ELR (cell line): Measurements from ENCODE around the gene SPRY2.

Experiments used
- DNase-seq: peaks from one replicate; pipeline ENCODE4 v3.0.0-alpha.2; 2015; ENCODE audit warnings: low read depth

SPRY2 gene

DNA sequence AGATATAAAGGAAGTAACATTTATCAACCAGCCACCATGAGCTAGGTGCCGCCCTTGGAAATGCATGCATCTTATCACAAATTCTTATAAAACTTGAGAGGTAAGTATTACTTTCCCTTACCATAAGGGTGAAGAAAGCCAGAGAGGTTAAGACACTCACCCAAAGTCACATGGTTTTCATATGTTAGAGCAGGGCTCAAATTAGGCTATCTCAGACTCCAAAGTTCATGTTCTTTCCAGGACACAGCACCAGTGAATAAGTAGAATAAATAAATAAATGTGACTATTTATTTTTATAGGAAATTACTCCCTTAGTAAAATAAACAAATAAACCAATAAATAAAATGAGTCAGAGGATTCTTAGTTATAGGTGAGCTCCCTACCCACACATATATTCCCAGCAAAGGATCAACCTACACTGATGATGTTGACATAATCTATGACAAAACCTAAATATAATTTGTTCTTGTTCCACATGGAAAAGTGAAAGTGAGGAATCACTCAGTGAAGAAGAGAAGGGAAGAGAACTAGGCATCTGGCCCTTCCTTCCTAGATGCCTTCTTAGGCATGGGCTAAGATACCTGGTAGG lies 27.2 kb downstream of the SPRY2 start:
- no peak for DNase-seq

DNA sequence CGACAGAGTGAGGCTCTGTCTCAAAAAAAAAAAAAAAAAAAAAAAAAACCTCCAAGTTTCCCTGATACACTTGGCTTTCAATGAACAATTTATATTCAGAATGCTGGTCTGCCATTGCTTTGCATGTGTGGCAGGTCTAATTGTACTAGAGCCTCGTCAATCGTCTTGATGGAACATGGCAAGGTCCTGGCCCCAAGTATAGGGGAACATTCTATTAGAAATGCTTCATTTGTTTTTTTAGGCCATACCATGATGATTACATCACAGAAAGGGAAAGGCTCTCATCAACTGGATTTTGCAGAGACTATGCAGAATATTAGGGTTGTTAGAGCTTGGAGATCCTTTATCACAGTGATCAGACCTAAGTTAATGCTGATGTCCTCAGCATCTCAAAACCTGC lies 28.0 kb downstream of the SPRY2 start:
- DNase-seq, result no peak

DNA sequence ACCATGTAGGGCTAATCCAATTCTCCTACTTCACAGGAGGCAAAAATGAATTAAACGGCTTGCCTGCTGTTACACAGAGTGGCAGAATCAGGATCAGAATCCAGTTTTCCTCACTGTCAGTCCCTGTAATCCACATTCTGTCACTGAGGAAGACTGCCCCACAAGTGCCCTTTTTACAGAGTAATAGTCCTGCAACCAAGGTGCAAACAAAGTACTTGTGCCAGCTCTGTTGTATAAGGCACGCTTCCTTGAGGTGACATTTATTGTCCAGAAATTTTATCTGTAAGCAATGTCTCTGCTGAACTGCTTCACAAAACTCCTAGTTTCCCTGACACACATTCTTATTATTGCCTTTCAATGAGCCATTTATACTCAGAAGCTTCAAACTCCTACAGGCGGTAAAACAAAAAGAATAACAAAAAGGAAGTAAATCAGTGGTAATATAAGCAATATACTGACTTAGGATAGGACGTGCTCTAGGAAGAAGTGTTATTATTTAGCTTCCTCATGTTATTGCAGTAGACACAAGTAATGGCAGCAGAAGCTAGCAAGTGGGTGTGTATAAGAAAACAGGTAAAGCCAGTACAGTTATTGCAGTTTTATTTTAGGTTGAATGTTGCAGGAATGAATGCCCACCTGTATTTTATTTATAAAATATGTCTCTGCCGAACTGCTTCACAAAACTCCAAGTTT lies 28.8 kb downstream of the SPRY2 start:
- no peak for DNase-seq

DNA sequence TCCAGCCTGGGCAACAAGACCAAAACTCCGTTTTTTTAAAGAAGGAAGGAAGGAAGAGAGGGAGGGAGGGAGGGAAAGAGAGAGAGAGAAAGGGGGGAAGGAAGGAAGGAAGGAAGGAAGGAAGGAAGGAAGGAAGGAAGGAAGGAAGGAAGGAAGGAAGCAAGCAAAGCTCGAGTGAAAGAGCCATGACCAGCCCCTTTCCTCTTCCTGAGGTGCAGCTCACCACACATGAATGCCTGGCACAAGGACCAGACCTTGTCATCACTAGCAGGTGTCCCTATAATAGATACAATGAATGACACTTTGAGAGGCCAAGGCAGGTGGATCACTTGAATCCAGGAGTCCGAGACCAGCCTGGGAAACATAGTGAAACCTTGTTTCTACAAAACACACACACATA lies 31.0 kb downstream of the SPRY2 start:
- DNase-seq, result no peak

DNA sequence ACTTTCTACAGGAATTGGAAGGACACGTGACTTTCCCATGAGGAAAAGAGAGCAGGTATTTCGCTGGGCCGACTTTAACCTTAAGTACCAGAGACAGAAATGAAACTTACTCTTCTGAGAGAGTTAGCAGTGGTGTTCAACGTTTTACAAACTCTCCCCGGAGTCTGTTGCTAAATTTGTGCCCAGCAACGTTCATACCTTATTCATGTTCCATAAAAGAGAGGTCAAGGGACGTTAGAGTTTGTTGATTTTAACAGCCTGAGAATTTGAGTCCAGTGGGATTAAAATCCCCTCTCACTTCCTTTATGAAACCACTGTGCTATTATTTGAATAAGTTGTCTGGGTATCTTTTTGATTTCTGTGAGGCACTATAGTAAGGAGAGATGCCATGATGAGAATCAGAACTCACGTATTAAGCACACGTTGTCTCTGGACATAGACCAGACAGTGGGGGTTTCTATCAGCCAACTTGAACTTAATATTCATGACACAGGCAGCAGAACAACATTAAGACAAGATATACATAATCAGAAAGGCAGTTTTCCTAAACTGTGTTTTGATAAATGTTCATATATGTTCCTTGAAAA lies 33.4 kb downstream of the SPRY2 start:
- DNase-seq, result no peak

DNA sequence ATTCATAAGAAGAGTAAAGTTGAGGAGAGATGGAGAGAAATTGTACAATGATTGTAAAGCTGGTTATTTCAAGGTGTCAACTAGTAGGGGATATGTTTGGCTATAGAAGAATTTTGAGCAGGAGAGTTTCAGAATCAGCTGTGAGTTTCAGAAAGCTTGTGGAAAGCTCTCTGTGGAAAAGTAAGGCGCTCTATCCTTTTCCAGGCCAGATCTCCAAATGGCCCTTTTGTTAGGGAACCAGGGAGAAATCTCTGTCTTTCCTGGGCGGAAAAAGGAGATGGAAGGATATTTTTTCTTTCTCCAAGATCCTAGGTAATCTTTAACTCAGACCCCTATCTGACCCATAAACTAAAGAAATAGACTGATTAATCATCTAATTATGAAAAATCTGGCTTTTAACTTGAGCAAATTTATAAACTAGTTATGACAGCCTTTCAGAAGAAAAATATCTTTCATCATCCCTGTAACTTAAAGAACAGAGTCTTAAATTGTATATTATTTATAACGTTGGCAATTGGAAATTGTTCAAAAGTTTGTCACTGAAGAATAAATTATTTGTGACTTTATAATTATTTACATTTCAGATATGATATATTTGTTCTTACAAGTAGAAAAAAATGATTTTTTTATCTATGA lies 34.5 kb downstream of the SPRY2 start:
- DNase-seq, result no peak

DNA sequence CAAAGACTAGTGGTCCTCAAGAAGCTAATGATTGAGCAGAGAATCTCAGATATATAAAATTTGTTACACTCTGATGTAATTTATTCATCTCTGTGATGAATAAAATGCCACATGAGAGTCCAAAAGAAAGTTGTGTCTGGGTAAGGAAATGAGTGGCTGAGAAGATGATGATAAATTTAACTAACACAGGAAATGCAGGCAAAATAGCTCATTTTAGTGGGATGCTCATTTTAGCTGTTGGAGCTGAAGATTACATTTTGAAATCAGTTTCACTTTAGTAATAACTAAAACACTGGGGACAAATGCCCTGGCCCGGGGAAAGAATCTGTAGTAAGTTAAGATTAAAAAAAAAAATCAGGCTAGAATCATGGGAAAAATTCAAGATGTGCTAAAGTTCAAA lies 35.2 kb downstream of the SPRY2 start:
- DNase-seq, result no peak

DNA sequence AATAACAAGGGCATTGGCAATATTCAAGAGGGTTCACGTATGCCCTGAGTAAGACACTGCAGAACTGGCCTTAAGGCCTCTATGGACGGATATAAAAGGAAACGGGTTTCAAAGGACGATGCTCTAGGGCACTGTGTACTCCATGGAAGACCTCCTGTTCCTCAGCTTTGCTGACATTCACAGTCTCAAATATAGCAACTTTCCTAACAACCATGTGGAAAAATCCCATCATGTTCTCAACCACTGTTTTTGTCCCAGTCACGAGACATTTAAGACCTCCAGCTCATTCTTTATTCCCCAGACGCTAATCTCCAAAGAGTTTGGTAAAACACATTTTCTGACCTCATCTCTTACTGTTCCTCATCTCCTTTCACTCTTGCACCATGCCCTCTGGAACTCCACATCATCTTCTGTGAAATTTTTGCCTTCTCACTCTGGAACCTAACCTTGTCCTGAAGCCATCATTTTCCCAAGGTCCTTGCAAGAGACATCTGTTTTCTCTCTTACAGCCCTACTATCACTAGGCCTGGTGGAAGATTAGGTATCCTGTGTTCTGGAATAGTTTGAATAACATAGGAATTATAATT lies 37.6 kb downstream of the SPRY2 start:
- no peak for DNase-seq

DNA sequence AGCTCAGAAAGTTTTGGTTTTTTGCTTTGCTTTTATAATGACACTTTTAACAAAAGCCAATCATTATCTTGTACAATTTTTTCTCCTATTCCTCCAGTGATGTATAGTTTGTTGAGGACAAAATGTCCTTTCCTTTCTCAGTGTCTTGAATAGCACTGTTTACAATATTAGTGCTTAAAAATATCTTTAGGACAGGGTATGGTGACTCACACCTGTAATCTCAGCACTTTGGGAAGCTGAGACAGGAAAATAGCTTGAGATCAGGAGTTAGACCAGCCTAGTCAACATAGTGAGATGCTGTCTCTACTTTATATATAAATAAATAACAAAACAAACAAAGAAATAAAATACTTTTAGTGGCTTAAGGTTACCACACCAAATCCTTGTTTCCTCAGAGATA lies 41.9 kb downstream of the SPRY2 start:
- DNase-seq, result no peak

DNA sequence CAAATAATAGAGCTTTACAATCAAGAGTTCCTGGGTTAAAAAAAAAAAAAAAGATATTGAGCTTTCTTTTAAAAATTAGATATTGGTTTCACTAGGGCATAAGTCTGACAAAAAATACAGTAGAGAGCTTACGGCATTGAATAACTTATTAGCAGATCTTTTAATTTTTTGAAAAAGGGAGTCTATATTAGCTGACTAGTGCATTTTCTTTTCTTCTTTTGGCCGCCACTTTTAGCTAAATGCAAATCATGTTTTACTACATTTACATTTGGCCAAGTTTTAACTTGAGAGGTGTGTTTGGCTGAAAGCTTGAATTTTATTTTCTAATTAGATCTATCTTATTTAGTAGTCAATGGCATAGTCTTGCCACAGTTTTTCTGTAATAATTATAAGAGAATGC lies 43.4 kb downstream of the SPRY2 start:
- no peak for DNase-seq

DNA sequence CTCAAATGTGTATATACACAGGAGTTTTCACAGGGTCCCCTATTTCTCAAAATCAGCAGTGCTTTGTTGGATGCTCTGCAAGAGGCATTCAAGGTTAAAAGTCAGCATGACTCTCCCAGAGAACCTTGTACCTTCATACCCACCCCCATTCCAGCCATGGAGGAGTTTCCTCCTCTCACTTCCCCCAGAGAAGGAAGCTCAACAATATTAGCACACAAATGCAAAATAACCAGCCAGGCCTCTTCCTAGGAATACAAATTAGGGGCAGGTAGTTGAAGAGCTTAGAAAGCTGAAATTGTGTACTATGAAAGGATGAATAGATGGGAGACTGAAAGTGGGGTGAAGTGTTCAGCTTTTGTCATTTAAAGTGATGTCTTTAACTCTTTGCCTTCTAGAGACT lies 43.8 kb downstream of the SPRY2 start:
- no peak for DNase-seq

DNA sequence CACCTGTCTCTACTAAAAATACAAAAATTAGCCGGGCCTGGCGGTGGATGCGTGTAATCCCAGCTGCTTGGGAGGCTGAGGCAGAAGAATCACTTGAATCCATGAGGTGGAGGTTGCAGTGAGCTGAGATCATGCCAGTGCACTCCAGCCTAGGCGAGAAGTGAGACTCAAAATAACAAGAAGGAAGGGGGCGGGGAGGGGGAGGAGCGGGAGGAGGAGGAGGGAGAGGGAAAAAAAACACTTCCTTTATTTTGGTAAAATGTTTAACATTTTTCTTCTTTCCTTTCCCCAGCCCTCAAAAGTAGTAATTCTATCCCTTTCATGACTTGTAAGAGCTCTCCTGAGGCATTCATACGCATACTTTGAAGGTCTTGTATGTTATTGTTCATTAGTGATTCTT lies 44.3 kb downstream of the SPRY2 start:
- no peak for DNase-seq

DNA sequence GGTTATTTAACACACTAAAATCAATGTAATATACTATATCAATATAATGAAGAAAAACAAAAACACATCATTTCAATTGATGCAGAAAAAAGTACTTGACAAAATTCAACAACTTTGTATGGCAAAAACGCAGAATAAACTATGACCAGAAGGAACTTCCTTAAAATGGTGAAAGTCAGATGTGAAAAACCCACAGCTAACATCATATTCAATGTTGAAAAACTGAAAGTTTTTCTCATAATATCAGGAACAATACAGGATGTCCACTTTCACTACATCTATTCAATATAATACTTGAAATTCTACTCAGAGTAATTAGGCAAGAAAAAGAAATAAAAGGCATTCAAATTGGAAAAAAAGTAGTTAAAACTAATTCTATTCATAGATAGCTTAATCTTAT lies 50.3 kb downstream of the SPRY2 start:
- DNase-seq, result no peak
